ENCODE measurements around the gene ULK4.

The ULK4 gene

DNA sequence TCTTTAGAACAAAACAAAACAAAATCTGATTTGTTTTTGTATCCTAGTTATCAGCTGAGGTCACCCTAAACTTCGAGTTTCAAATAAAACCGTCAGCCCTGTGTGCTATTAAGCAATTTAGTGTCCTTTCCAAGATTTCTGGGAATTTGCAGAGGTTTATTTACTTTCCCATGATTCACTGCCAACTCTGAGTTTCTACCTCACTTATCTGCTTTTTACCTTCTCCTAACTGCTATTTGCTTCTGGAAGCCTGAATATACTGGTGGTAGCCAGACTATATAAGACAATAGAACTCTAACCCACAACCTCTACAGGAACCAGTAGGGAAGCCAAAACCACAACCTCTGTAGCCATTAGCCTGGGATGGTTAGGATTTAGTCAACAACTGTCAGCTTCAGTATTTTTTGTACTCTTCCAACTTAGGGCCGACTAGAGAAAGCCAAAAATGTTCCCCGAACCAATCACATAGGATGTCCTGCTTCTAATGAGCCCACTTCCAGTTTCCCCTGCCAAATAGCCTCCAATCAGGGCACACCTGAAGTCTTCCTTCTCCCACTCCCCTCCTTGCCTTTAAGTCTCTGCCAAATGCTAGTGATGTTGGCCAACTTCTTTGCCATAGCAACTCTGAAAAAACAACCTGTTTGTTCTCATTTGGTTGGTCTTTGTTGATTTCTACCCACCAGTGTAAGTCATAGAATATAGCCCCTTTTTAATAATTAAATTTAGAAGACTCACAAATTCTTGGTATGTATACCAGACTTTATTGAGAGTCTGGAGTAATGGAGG, 273.1 kb downstream of the ULK4 start:
- H3K79me1 ChIP-seq (ENCODE audit: low read length) = no peaks in the 10 kb centered on the region
- H3K4me2 ChIP-seq (ENCODE audit: low read length) = no peak overlapping the region
- H3K4ac ChIP-seq (ENCODE audit: low read depth, low read length) = no peak overlapping the region
- no CpG with 5 or more reads among the region's 4 CpGs for WGBS (ENCODE audit: extremely low coverage, insufficient coverage, low lambda C conversion rate)
- no peak overlapping the region for H3K56ac ChIP-seq (ENCODE audit: low read length)
- H3K4me1 ChIP-seq (ENCODE audit: control insufficient read depth, low read depth, low read length) = no peaks in the 10 kb centered on the region
- H3K9ac ChIP-seq (ENCODE audit: low read length) = no peak overlapping the region
- H4K5ac ChIP-seq (ENCODE audit: low read length) = no peak overlapping the region
- no peak overlapping the region for H2BK5ac ChIP-seq (ENCODE audit: low read length)
- no peak overlapping the region for H4K8ac ChIP-seq (ENCODE audit: low read depth, low read length)
- no peak overlapping the region for H2AK5ac ChIP-seq (ENCODE audit: low read length)
- H3K18ac ChIP-seq (ENCODE audit: low read length) = no peak overlapping the region
- H3K23ac ChIP-seq (ENCODE audit: low read length) = no peak overlapping the region
- DNase-seq = no peak
- H3K27ac ChIP-seq (ENCODE audit: low read depth, low read length) = no peak overlapping the region
- no peaks in the 10 kb centered on the region for H3K36me3 ChIP-seq (ENCODE audit: control insufficient read depth, insufficient read depth, low read length)
- no peak overlapping the region for H2BK120ac ChIP-seq (ENCODE audit: low read depth, low read length)
- H2BK15ac ChIP-seq (replicated peaks; ENCODE audit: low read depth) = no peak overlapping the region
- no peaks in the 10 kb centered on the region for H3K79me2 ChIP-seq (ENCODE audit: control insufficient read depth, insufficient read depth, low read length)
- no peak overlapping the region for H3K4me3 ChIP-seq (ENCODE audit: low read length)
- no peaks in the 10 kb centered on the region for H3K27me3 ChIP-seq (ENCODE audit: insufficient read depth, low read length, poor library complexity)

- Histone ChIP-seq H3K4me1 (ENCODE audit: control insufficient read depth, low read depth, low read length) (no peaks in the 10 kb centered on the region), H3K27me3 (ENCODE audit: insufficient read depth, low read length, poor library complexity) (no peaks in the 10 kb centered on the region), H2BK15ac (replicated peaks; ENCODE audit: low read depth) (no peak overlapping the region), H3K56ac (ENCODE audit: low read length) (no peak overlapping the region), H2BK120ac (ENCODE audit: low read depth, low read length) (no peak overlapping the region), H3K23ac (ENCODE audit: low read length) (no peak overlapping the region), H3K4me3 (ENCODE audit: low read length) (no peak overlapping the region), H2BK5ac (ENCODE audit: low read length) (no peak overlapping the region), H3K27ac (ENCODE audit: low read depth, low read length) (no peak overlapping the region), H3K18ac (ENCODE audit: low read length) (no peak overlapping the region), H3K79me1 (ENCODE audit: low read length) (no peaks in the 10 kb centered on the region), H3K36me3 (ENCODE audit: control insufficient read depth, insufficient read depth, low read length) (no peaks in the 10 kb centered on the region), H4K8ac (ENCODE audit: low read depth, low read length) (no peak overlapping the region), H3K4ac (ENCODE audit: low read depth, low read length) (no peak overlapping the region), H4K5ac (ENCODE audit: low read length) (no peak overlapping the region), H2AK5ac (ENCODE audit: low read length) (no peak overlapping the region), H3K9ac (ENCODE audit: low read length) (no peak overlapping the region), H3K79me2 (ENCODE audit: control insufficient read depth, insufficient read depth, low read length) (no peaks in the 10 kb centered on the region), H3K4me2 (ENCODE audit: low read length) (no peak overlapping the region)
- DNase-seq = peak; percentile 35
- no CpG with 5 or more reads among the region's 4 CpGs for WGBS (ENCODE audit: extremely low coverage, insufficient coverage, low lambda C conversion rate)
These were observed 276.8 kb downstream of the ULK4 start for GRCh38 chr3:41684797-41685735.

DNA sequence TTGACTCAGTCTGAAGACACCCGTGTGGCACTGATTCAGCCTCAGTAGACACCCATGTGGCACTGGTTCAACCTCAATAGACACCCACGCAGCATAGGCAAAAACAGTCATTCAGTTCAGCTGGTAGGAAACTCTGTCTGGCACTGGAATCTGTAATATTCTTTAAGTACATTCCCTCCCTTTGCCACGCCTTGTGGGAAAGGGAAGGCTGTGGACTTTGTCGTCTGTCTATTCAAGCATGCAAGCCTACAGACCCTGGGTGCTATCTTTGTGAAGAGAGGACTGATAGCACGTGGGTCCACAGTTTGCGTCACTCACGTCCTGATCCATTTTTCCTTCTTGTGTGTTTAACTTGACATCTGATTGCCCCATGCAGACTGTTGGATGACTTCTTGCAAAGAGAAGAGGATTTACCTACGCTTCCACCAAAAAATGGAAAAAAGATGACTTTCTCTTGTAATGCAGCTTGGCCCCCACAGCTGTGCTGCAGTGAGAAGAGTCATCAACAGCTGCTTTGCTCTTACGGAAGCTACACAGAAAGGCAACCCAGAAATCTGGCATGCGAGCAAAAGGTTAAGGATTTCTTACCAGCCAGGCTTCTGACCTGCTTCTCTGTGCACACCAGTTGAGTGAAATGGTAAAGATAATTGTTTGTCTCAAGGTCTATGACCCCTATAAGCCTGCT, 278.1 kb downstream of the ULK4 start:
- no peak overlapping the region for H4K8ac ChIP-seq (ENCODE audit: low read depth, low read length)
- H3K4me3 ChIP-seq (ENCODE audit: low read length) = no peak overlapping the region
- no peaks in the 10 kb centered on the region for H3K79me2 ChIP-seq (ENCODE audit: control insufficient read depth, insufficient read depth, low read length)
- no peak overlapping the region for H4K5ac ChIP-seq (ENCODE audit: low read length)
- H3K56ac ChIP-seq (ENCODE audit: low read length) = no peak overlapping the region
- no peaks in the 10 kb centered on the region for H3K79me1 ChIP-seq (ENCODE audit: low read length)
- H3K18ac ChIP-seq (ENCODE audit: low read length) = no peak overlapping the region
- H2BK120ac ChIP-seq (ENCODE audit: low read depth, low read length) = no peak overlapping the region
- H3K9ac ChIP-seq (ENCODE audit: low read length) = no peak overlapping the region
- H3K4ac ChIP-seq (ENCODE audit: low read depth, low read length) = no peak overlapping the region
- H3K27me3 ChIP-seq (ENCODE audit: insufficient read depth, low read length, poor library complexity) = no peaks in the 10 kb centered on the region
- no peak overlapping the region for H2BK5ac ChIP-seq (ENCODE audit: low read length)
- no peak overlapping the region for H3K4me2 ChIP-seq (ENCODE audit: low read length)
- no peak overlapping the region for H3K27ac ChIP-seq (ENCODE audit: low read depth, low read length)
- no peak overlapping the region for H3K23ac ChIP-seq (ENCODE audit: low read length)
- DNase-seq = no peak
- H3K36me3 ChIP-seq (ENCODE audit: control insufficient read depth, insufficient read depth, low read length) = no peaks in the 10 kb centered on the region
- no peak overlapping the region for H2BK15ac ChIP-seq (replicated peaks; ENCODE audit: low read depth)
- WGBS (ENCODE audit: extremely low coverage, insufficient coverage, low lambda C conversion rate) = no CpG with 5 or more reads among the region's 10 CpGs
- no peak overlapping the region for H2AK5ac ChIP-seq (ENCODE audit: low read length)
- H3K4me1 ChIP-seq (ENCODE audit: control insufficient read depth, low read depth, low read length) = no peaks in the 10 kb centered on the region

- H3K27me3 ChIP-seq (ENCODE audit: insufficient read depth, low read length, poor library complexity) = no peaks in the 10 kb centered on the region
- H2BK15ac ChIP-seq (replicated peaks; ENCODE audit: low read depth) = no peak overlapping the region
- no peaks in the 10 kb centered on the region for H3K79me2 ChIP-seq (ENCODE audit: control insufficient read depth, insufficient read depth, low read length)
- no peaks in the 10 kb centered on the region for H3K4me1 ChIP-seq (ENCODE audit: control insufficient read depth, low read depth, low read length)
- H3K4me2 ChIP-seq (ENCODE audit: low read length) = no peak overlapping the region
- H2BK120ac ChIP-seq (ENCODE audit: low read depth, low read length) = no peak overlapping the region
- H2AK5ac ChIP-seq (ENCODE audit: low read length) = no peak overlapping the region
- no peak overlapping the region for H3K9ac ChIP-seq (ENCODE audit: low read length)
- no peak overlapping the region for H3K4ac ChIP-seq (ENCODE audit: low read depth, low read length)
- no peak overlapping the region for H3K27ac ChIP-seq (ENCODE audit: low read depth, low read length)
- no CpG with 5 or more reads among the region's 6 CpGs for WGBS (ENCODE audit: extremely low coverage, insufficient coverage, low lambda C conversion rate)
- H3K56ac ChIP-seq (ENCODE audit: low read length) = no peak overlapping the region
- no peak overlapping the region for H3K23ac ChIP-seq (ENCODE audit: low read length)
- DNase-seq = no peak
- no peak overlapping the region for H4K5ac ChIP-seq (ENCODE audit: low read length)
- H3K4me3 ChIP-seq (ENCODE audit: low read length) = no peak overlapping the region
- H3K79me1 ChIP-seq (ENCODE audit: low read length) = no peaks in the 10 kb centered on the region
- H4K8ac ChIP-seq (ENCODE audit: low read depth, low read length) = no peak overlapping the region
- no peak overlapping the region for H3K18ac ChIP-seq (ENCODE audit: low read length)
- no peak overlapping the region for H2BK5ac ChIP-seq (ENCODE audit: low read length)
- H3K36me3 ChIP-seq (ENCODE audit: control insufficient read depth, insufficient read depth, low read length) = no peaks in the 10 kb centered on the region
These were observed 278.9 kb downstream of the ULK4 start for GRCh38 chr3:41682996-41683395.

DNA sequence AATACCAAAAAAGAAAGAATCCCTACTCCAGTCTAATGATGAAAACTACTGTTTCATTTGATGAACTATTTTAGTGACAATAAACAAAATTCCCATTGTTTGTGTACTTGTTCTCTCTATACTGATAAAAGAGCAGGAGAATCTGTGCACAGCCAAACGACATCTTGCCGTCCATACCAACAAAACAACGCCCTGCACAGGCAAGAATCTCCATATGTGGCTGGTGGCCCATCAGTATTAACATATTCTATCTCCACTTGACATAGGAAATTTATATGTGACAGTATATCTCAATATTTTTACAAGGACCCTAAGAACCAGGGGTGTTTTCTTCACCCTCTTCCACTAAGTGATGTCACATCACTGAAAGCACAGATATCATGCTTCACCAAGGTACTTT, 279.5 kb downstream of the ULK4 start:
- Histone ChIP-seq H3K4me1 (ENCODE audit: control insufficient read depth, low read depth, low read length) (no peaks in the 10 kb centered on the region), H3K36me3 (ENCODE audit: control insufficient read depth, insufficient read depth, low read length) (no peaks in the 10 kb centered on the region), H3K27me3 (ENCODE audit: insufficient read depth, low read length, poor library complexity) (no peaks in the 10 kb centered on the region), H3K4ac (ENCODE audit: low read depth, low read length) (peak overlapping the region; percentile 36), H4K5ac (ENCODE audit: low read length) (no peak overlapping the region), H3K4me3 (ENCODE audit: low read length) (no peak overlapping the region), H2BK15ac (replicated peaks; ENCODE audit: low read depth) (no peak overlapping the region), H2BK5ac (ENCODE audit: low read length) (no peak overlapping the region), H3K27ac (ENCODE audit: low read depth, low read length) (no peak overlapping the region), H3K18ac (ENCODE audit: low read length) (no peak overlapping the region), H3K23ac (ENCODE audit: low read length) (no peak overlapping the region), H3K4me2 (ENCODE audit: low read length) (no peak overlapping the region), H3K79me2 (ENCODE audit: control insufficient read depth, insufficient read depth, low read length) (no peaks in the 10 kb centered on the region), H3K56ac (ENCODE audit: low read length) (no peak overlapping the region), H2BK120ac (ENCODE audit: low read depth, low read length) (no peak overlapping the region), H2AK5ac (ENCODE audit: low read length) (no peak overlapping the region), H3K9ac (ENCODE audit: low read length) (no peak overlapping the region), H3K79me1 (ENCODE audit: low read length) (no peaks in the 10 kb centered on the region), H4K8ac (ENCODE audit: low read depth, low read length) (no peak overlapping the region)
- no CpG with 5 or more reads among the region's 3 CpGs for WGBS (ENCODE audit: extremely low coverage, insufficient coverage, low lambda C conversion rate)
- DNase-seq = no peak

Measured in mesendoderm (in vitro differentiated cells).